ENCODE data around the gene SYCP1. TPM values are rescaled to one million over a fixed set of nuclear protein-coding genes. Genes with fewer than 3 reads are reported as not detected.

Gene SYCP1
- total RNA-seq, 1 experiment from 2014 or later: not detected

DNA sequence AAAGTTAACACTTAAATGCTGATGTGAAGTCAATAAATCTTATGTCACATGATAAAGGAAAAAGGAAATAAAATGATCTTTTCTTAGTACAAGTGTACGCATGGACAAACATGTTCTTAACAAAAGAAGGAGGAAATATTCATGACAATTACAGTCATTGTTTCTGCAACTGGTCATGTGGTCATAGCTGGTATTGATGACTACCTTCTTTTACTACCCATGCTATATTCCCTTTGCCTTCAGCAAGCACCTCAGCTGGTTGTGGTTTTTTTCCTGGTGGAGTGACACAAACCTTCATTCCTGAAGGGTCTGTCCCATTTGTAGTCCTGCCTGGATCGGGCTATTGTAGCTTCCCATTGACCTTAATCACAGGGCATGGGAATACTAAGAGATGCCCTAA is 151.5 kb downstream of the SYCP1 start:
- Histone ChIP-seq H4K20me1 (ENCODE audit: insufficient read depth) (no peaks in the 10 kb centered on the region), H3K4me3 (no peak overlapping the region), H3K4me2 (no peak overlapping the region), H3K27me3 (ENCODE audit: insufficient read depth, low read depth) (no peaks in the 10 kb centered on the region), H3F3A (ENCODE audit: insufficient read depth, low read depth) (no peaks in the 10 kb centered on the region), H3K9me2 (ENCODE audit: insufficient read depth) (no peaks in the 10 kb centered on the region), H3K9me3 (ENCODE audit: insufficient read depth, low read depth) (no peaks in the 10 kb centered on the region), H2AFZ (no peak overlapping the region), H3K27ac (no peak overlapping the region), H3K79me2 (ENCODE audit: low read depth) (no peaks in the 10 kb centered on the region), H3K4me1 (replicated peaks; ENCODE audit: insufficient read depth) (no peaks in the 10 kb centered on the region), H3K36me3 (ENCODE audit: low read depth) (no peaks in the 10 kb centered on the region)
- no peak for TF ChIP-seq EZH2 (IDR thresholded peaks at IDR 0.05; ENCODE audit: low read depth)
- no peak for TF ChIP-seq CTCF (conservative IDR thresholded peaks at IDR 0.05)
- BruUV-seq (replicated peaks): no TSS peak
- intact Hi-C loops (cut with micrococcal nuclease; ENCODE audit: unreplicated experiment): no loop called here
- POLR2A ChIA-PET (ENCODE audit: unreplicated experiment): no interaction called here
- CTCF ChIA-PET: no interaction called here
- no peak for DNase-seq

DNA sequence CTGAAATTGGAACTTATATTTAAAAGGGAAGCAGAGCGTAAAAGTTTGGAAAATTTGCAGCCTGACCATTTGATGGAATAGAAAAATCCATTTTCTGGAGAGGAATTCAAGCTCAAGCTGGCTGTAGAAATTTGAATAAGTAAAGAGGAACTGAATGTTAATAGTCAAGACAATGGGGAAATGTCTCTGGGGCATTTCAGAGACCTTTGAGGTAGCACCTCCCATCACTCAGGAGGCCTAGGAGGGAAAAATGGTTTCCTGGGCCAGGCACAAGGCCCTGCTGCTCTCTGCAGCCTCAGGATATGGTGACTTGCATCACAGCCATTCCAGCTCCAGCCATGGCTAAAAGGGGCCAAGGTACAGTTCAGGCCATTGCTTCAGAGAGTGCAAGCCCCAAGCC is 157.3 kb downstream of the SYCP1 start:
- Histone ChIP-seq H3K27ac (no peak overlapping the region), H2AFZ (no peak overlapping the region), H3K9me3 (ENCODE audit: insufficient read depth, low read depth) (no peaks in the 10 kb centered on the region), H3K4me2 (no peak overlapping the region), H4K20me1 (ENCODE audit: insufficient read depth) (no peaks in the 10 kb centered on the region), H3K4me1 (replicated peaks; ENCODE audit: insufficient read depth) (no peaks in the 10 kb centered on the region), H3K36me3 (ENCODE audit: low read depth) (no peaks in the 10 kb centered on the region), H3F3A (ENCODE audit: insufficient read depth, low read depth) (no peaks in the 10 kb centered on the region), H3K27me3 (ENCODE audit: insufficient read depth, low read depth) (no peaks in the 10 kb centered on the region), H3K9me2 (ENCODE audit: insufficient read depth) (no peaks in the 10 kb centered on the region), H3K79me2 (ENCODE audit: low read depth) (no peaks in the 10 kb centered on the region), H3K4me3 (no peak overlapping the region)
- BruUV-seq (replicated peaks): no TSS peak
- TF ChIP-seq EZH2 (IDR thresholded peaks at IDR 0.05; ENCODE audit: low read depth) (no peak), CTCF (conservative IDR thresholded peaks at IDR 0.05) (no peak)
- DNase-seq: no peak
- POLR2A ChIA-PET (ENCODE audit: unreplicated experiment): no interaction called here
- intact Hi-C loops (cut with micrococcal nuclease; ENCODE audit: unreplicated experiment): no loop called here
- CTCF ChIA-PET: no interaction called here

GRCh38 chr1:115012434-115012833 is 157.8 kb downstream of the SYCP1 start:
- Histone ChIP-seq H2AFZ (no peak overlapping the region), H3K79me2 (ENCODE audit: low read depth) (no peaks in the 10 kb centered on the region), H3K4me2 (no peak overlapping the region), H3K4me1 (replicated peaks; ENCODE audit: insufficient read depth) (no peaks in the 10 kb centered on the region), H3K9me2 (ENCODE audit: insufficient read depth) (no peaks in the 10 kb centered on the region), H3F3A (ENCODE audit: insufficient read depth, low read depth) (no peaks in the 10 kb centered on the region), H3K9me3 (ENCODE audit: insufficient read depth, low read depth) (no peaks in the 10 kb centered on the region), H3K27ac (no peak overlapping the region), H3K36me3 (ENCODE audit: low read depth) (no peaks in the 10 kb centered on the region), H3K4me3 (no peak overlapping the region), H3K27me3 (ENCODE audit: insufficient read depth, low read depth) (no peaks in the 10 kb centered on the region), H4K20me1 (ENCODE audit: insufficient read depth) (no peaks in the 10 kb centered on the region)
- intact Hi-C loops (cut with micrococcal nuclease; ENCODE audit: unreplicated experiment): no loop called here
- DNase-seq: no peak
- no peak for TF ChIP-seq EZH2 (IDR thresholded peaks at IDR 0.05; ENCODE audit: low read depth)
- TF ChIP-seq CTCF (conservative IDR thresholded peaks at IDR 0.05): no peak
- ChIA-PET POLR2A (ENCODE audit: unreplicated experiment) (no interaction called here), CTCF (no interaction called here)
- no TSS peak for BruUV-seq (replicated peaks)

Measured in PC-9 (cell line).